ENCODE measurements around the gene ITGA7.

The ITGA7 gene, protein sequence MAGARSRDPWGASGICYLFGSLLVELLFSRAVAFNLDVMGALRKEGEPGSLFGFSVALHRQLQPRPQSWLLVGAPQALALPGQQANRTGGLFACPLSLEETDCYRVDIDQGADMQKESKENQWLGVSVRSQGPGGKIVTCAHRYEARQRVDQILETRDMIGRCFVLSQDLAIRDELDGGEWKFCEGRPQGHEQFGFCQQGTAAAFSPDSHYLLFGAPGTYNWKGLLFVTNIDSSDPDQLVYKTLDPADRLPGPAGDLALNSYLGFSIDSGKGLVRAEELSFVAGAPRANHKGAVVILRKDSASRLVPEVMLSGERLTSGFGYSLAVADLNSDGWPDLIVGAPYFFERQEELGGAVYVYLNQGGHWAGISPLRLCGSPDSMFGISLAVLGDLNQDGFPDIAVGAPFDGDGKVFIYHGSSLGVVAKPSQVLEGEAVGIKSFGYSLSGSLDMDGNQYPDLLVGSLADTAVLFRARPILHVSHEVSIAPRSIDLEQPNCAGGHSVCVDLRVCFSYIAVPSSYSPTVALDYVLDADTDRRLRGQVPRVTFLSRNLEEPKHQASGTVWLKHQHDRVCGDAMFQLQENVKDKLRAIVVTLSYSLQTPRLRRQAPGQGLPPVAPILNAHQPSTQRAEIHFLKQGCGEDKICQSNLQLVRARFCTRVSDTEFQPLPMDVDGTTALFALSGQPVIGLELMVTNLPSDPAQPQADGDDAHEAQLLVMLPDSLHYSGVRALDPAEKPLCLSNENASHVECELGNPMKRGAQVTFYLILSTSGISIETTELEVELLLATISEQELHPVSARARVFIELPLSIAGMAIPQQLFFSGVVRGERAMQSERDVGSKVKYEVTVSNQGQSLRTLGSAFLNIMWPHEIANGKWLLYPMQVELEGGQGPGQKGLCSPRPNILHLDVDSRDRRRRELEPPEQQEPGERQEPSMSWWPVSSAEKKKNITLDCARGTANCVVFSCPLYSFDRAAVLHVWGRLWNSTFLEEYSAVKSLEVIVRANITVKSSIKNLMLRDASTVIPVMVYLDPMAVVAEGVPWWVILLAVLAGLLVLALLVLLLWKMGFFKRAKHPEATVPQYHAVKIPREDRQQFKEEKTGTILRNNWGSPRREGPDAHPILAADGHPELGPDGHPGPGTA

DNA sequence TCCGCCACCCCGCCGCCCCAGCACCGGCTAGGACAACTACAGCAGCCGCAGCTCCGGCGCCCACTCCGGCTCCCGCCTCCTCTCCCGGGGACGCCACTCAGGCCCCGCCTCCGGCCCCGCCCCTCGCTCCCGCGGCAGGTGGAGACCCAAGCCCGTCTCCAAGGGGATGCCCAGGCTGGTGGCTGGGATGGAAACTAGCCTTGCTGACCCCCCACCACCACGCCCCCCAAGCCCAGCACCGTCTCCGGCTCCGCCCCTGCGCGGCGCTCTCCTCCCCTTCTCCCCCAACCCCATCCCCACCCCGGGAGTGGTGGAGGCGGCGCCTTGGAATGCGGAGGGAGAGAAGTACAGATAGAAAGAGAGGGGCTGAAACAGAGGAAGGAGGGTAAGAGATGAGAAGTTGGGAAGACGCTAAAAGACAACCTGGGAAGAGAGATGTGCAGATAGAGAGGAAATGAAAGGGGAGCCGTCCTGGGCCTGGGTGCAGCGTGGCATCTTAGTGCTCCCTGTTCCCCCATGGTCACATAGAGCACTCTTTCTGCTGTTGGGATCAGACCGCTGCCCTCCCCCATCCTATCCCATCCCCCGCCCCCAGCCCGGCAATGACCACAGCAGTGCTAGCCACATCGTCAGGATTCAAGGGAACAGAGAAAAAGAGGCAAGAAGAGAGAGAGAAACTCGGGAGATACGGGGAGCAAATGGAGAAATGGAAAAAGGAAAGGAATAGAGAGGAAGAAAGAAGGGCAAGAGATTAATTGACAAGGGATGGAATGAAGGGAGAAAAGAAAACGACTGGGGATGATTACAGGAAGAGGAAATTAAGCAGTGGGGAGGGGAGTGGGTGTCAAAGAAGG is at the start of gene ITGA7:
TSS of gene ITGA7 (minus strand) at position 64 of the 854 bp plus-strand sequence. CDS start 222 bp downstream, outside the sequence.
- in situ Hi-C loops (cut with HindIII; ENCODE audit: low sequenced_read_pairs), result no loop called here

DNA sequence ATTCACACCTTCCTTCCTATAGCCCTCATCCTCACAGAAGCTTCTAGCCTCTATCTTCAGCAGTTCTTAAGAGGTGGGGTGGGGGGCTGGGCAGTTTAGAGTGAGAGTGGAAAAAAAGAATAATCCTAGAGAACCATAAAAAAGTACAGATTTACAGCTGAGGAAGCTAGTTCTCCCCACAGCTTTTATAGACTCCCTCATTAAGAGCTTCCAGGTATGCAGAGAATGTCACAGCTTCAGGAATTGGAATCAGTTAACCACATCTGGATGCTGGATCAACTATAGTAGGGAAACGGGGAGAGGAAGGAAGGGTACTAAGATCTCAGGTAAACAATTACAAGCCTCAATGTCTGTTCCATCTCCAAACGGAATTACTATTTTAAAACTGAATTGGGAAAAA is 47.5 kb upstream of the ITGA7 start:
- in situ Hi-C loops (cut with HindIII; ENCODE audit: low sequenced_read_pairs), result no loop called here

DNA sequence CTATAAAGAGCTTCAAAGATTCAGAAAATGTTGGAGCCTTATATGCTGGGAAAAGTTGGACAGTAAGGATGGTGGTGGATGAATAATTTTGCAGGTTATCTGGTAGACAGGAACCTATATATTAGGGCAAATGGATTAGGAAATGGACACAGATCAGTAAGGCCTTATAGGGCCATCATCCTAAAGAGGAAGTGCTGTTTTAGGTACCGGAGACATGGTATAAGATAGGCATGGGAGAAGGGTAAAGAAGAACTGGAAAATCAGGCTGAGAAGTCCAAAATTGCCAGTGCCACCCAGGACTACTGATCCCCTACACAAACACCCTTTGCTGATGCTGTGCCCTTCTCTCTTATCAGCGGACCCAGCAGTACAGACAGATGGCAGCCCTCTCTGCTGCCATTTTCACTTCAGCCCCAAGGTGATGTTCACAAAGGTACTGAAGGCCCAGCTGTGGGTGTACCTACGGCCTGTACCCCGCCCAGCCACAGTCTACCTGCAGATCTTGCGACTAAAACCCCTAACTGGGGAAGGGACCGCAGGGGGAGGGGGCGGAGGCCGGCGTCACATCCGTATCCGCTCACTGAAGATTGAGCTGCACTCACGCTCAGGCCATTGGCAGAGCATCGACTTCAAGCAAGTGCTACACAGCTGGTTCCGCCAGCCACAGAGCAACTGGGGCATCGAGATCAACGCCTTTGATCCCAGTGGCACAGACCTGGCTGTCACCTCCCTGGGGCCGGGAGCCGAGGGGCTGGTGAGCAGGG is 40.7 kb upstream of the ITGA7 start:
- in situ Hi-C loops (cut with HindIII; ENCODE audit: low sequenced_read_pairs), result no loop called here

DNA sequence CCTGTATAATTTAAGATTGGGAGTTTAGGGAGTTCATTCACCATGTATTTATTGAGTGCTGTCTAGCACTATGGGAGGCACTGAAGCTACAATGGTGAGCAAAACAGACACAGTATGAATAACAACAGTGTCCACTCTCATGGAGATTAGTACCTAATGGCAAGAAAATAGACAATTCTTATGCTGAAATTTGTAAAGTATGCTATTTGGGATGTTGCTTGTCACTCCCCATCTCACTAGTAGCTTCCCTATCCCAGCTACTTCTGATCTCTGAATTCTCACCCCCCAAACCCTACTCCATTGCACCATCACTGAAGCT is 39.2 kb upstream of the ITGA7 start:
- in situ Hi-C loops (cut with HindIII; ENCODE audit: low sequenced_read_pairs), result no loop called here

DNA sequence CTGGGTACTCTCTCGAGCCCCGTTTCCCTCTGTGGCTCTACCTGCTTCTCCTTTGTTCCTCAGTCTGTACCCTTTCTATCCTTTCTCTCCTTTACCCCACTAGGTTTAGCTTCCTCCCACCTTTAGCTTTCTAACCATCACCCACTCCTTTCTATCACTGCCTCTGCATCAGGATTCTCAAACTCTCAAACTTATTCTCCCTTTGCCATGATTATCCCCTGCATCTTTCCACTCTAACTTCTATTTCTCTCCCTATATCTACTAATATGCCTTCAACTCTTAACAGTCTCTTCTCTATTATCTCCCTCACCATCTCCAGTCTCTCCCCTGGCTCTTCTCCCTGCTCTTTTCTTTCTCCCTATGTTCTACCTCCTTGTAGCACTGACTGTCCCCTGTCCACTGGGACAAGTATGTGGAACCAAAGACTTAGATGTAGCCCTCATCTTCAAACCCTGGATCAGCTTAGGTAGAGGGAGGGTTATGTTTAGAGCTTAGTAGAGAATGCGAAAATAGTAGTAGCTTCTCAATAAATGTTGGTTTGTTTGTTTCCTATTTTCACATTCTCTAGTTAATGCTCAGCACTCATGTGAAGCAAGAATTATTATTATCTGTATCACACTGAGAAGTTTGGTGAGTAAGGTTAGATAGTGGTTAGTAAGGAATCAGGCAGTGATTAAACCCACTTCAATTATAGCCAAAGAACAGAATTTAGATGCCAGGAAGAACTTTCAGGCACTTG is 38.6 kb upstream of the ITGA7 start:
- in situ Hi-C loops (cut with HindIII; ENCODE audit: low sequenced_read_pairs), result no loop called here

DNA sequence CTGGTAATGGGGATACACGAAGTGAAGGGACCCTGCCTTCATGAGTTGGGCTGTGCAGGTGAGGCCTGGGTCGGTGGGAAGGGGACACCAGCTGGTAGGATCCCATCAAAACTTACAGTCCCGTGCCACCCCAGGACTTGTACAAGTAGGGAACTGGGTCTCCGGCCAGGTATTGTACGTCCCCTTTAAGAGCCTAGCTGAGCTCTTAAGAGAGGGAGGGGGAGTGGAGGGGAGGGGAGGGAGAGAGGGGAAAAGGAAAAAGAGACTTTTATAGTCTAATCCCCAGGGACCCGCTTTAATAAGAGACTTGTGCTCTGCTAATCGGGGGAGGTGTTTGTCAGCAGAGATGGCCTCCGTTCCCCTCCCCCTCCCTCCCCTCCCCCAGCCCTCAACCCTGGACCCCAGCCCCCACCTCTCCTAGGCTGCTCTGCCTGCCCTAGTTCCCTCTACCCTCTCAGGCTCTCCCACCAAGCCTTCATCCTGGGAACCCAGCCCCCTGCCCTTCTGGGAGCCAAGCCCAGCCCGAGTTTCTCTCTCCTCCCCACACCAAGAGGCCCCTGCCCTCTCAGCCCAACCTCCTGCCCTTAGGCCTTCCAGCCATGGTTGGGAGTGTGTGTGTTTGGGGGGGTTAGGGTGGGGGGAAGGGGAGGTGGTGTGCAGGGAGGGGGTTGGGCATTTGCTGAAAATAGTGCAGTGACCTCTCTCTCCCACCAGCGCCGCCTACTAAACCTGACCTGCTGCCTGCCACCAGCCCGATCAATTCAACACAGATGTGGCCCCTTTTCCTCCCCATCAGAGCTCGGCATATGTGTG is 37.9 kb upstream of the ITGA7 start:
- in situ Hi-C loops (cut with HindIII; ENCODE audit: low sequenced_read_pairs), result no loop called here

DNA sequence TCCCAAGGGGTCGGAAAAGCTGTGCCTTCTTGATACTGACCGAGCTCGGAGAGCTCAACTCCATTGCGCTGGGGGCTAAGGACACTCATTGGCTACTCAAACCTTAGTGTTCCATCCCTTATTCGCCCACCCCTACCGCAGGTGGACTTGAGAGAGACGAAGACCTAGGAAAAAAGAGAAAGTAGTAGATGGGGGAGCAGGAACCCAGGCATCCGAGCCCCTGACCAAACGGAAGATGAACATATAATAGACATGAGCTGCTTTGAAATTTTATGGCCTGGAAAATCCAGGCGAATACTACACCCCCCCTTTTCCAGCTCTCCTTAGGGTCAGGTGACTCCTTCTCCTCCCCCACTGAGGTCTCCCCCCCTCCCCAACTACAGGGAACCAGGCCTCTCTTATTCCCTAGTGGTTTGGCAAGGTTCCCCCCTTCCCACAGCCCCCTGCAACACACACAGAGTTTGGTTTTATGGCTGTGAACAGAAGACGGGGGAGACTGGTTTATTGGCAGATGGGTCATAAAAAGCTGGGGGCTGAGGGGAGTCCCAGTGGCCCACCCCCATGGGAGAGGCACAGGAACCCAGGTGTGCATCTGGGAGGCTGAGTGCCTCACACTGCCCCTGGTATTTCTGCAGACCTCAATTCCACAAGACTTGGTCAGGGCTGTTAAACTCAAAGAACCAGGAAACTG is 36.8 kb upstream of the ITGA7 start:
- in situ Hi-C loops (cut with HindIII; ENCODE audit: low sequenced_read_pairs), result no loop called here

DNA sequence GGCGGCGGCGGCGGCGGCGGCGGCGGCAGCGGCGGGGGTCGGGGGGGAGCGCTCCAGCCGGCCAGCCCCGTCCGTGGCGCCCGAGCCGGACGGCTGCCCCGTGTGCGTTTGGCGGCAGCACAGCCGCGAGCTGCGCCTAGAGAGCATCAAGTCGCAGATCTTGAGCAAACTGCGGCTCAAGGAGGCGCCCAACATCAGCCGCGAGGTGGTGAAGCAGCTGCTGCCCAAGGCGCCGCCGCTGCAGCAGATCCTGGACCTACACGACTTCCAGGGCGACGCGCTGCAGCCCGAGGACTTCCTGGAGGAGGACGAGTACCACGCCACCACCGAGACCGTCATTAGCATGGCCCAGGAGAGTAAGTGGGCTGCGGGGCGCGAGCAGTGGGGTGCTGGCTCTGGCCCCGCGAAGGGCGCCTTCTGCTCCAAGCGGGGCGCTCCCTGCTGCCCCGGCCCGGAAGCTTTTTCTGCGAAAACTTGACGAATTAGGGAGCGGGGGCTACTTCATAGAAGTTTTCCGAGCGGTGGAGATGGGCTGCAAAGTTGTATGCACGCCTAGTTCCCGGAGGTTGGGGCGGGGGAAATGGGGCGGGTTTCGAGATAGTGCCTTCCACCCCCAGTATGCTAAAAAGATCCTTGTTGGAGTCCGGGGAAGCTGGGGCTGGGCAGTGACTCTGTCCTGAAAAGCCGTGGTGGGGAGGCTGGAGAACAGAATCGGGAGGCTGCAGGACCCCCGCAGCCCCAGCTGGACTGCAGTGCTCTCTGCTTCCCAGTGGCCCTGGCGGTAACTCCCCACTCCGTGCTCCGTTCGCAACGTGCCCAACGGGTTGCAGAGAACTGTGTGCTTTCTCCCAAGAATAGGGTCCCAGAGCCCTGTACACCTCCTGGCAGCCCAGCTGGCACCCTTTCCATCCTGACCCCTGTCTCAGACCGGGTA is 36.0 kb upstream of the ITGA7 start:
- in situ Hi-C loops (cut with HindIII; ENCODE audit: low sequenced_read_pairs), result no loop called here

DNA sequence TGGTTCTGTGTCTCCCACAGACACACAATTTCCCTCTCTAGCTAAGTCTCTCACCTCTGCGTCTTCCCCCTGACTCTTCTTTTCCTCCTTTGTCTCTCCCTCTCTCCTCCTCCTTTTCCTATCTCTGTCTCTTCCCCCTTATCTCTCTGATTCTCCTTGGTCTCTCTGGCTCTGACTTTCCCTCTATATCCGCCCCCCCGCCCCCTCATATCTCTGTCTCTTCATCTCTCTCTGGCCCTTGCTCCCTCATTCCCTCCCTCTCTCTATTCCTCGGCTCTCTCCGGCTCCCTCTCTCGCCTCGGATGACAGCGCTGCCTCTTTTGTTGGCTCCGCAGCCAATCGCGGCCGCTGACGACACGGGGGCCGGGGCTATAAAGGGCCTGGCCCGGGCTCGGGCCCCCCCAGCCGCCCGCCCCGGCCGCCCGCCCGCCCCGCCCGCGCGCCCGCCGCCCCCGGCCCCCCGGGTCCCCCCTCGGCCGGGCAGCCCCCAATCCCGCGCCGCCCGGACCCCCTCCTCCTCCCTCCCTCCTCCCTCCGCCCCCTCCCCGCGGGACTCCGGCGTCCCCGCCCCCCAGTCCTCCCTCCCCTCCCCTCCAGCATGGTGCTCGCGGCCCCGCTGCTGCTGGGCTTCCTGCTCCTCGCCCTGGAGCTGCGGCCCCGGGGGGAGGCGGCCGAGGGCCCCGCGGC is 35.2 kb upstream of the ITGA7 start, which contains the start of gene GDF11:
TSS of gene GDF11 (plus strand) at position 404 of the 687 bp plus-strand sequence. CDS start at position 599, 195 bp downstream.
- in situ Hi-C loops (cut with HindIII; ENCODE audit: low sequenced_read_pairs), result no loop called here

DNA sequence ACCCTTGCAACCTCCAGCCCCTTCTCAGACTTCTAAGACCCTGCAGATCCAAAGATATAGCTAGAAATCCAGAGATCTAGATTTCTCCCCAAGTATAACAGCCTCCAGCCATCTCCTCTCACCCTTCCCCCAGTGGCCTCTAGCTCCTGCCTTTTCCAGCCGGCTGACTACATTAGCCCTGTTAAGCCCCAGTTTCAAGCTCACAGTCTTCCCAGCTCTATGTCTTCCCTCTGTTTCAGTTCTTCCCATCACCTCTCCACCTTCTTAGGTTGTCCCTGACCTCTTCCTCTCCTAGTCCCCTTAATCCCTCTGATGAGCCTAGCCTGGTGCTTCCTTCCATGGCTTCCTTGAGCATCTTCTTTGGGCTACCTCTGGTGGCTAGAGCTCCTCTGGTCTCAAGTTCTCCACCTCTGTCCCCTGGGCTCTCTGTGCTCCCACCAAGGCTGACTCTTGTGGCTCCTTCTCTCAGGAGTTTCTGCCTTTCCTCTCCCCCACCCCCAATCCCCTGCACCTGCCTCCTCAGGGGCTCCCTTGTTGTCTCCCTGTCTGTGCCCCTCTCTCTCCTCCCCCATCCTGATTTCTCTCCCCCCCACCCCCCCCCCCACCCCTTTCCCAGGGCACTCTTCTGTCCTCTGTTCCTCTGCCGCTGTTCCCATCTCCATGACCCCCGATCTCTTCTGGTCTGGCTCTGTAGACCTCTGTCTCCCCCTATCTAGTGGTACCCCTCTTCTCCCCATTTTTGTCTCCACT is 34.4 kb upstream of the ITGA7 start:
- in situ Hi-C loops (cut with HindIII; ENCODE audit: low sequenced_read_pairs), result no loop called here

DNA sequence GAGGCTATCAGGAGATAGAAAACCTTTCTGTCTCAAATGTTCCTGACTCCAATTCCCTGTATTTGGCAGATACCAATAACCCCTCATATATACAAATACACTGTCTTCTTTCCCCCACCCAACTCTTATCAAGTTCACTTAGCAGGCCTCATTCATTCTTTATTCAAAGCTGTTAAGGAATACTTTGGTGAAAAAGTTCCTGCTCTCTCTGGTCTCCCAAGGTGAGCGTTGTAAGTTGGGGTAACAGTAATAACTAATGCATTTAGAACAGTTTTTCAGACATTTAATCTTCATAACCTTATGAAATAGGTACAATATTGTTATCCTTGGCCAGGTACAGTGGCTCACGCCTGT is 31.3 kb upstream of the ITGA7 start:
- in situ Hi-C loops (cut with HindIII; ENCODE audit: low sequenced_read_pairs), result no loop called here

DNA sequence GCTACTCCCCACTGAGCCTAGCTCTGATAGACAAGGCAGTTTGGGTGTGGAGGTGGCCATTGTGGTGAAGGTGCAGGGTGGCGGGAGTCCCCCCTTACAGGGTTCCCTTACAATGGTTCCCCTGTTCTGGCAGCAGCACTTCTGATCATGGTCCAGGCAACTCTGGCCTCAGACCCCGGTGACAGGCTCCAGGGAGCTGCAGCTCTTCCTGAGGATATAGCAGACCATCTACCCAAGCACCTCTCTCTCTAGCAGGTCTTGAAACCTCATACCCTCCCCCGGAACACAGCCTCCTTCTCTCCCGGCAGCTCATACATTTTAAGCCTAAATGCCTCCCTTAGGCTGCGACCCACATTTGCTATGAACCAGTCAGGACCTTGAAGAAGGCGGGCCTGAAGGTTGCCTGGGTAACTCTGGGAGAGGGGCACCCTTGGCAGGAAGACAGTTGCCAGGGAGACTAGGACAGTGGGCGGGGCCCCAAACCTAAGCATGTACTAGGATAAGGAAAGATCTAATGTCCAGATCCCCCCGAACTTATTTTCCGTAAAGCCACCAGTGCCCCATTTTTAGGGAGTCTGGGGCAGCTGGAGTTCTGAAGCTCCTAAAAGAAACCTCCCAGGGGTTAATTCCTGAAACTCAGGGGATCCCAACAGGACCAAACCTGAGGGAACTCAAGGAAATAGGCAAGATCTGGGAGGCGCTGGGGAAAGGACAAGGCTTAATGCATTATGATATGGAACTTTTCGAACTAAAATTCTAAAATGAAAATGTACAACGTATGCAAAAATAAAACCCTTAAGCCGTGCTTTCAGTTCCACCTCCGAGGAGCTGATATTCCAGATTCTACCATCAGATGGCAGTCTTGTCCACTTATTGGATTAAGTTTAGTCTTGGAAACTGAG is 30.7 kb upstream of the ITGA7 start:
- in situ Hi-C loops (cut with HindIII; ENCODE audit: low sequenced_read_pairs), result no loop called here

DNA sequence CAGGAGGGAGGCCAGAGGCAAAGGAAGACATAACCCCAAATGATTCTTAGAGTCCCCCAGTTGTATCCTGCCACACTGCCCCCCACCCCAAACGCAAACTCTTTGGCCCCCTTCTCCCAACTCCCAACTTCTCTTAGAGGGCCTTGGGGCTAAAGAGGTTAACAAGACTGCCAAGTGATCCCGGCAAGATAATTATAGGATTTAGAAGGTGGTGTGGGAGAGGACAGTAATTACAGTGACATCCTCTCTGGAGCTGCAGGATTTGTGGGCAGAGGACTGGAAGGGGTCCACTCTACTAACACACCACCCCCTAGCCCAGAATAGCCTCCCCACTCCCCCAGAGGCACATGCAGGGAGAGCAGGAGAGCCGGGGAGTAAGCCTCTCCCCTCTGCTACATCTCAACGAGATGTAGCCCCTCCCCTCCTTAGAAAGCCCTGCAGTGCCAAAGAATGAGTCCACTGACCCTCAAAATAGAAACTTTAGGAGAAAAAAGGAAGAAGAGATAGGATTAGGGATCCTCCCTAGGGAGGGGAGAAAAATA is 29.9 kb upstream of the ITGA7 start:
- in situ Hi-C loops (cut with HindIII; ENCODE audit: low sequenced_read_pairs), result no loop called here
